ENCODE data around the gene ARMC3. TPM values are rescaled to one million over a fixed set of nuclear protein-coding genes. Genes with fewer than 3 reads are reported as not detected.

The ARMC3 gene
- total and polyA plus RNA-seq, 9 of the 15 experiments (the other 6 are each of a cell fraction or from before 2014, with no cell fraction given) = 0.33 to 1.1 (median 0.62) TPM

- TF ChIP-seq, protein P1, sequence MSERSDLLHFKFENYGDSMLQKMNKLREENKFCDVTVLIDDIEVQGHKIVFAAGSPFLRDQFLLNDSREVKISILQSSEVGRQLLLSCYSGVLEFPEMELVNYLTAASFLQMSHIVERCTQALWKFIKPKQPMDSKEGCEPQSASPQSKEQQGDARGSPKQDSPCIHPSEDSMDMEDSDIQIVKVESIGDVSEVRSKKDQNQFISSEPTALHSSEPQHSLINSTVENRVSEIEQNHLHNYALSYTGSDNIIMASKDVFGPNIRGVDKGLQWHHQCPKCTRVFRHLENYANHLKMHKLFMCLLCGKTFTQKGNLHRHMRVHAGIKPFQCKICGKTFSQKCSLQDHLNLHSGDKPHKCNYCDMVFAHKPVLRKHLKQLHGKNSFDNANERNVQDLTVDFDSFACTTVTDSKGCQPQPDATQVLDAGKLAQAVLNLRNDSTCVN (CRISPR knock-in tag; IDR thresholded peaks at IDR 0.05) = no peak
- TF ChIP-seq POU5F1 (IDR thresholded peaks at IDR 0.05; ENCODE audit: borderline replicate concordance, low read depth, low read length, partially characterized antibody) (no peak), ZNF140 (CRISPR knock-in tag; IDR thresholded peaks at IDR 0.05) (no peak), CXXC5 (CRISPR knock-in tag; IDR thresholded peaks at IDR 0.05) (no peak), SRSF7 (optimal IDR thresholded peaks at IDR 0.05; ENCODE audit: low read depth, low read length) (no peak), CREB3L1 (IDR thresholded peaks at IDR 0.05; ENCODE audit: borderline replicate concordance, low read depth) (no peak), TARDBP (IDR thresholded peaks at IDR 0.05) (no peak), ERF (CRISPR knock-in tag; IDR thresholded peaks at IDR 0.05) (no peak), KLF16 (IDR thresholded peaks at IDR 0.05) (no peak), POLR2B (IDR thresholded peaks at IDR 0.05; ENCODE audit: low read depth, partially characterized antibody) (no peak), ELK1 (CRISPR knock-in tag; IDR thresholded peaks at IDR 0.05) (no peak)
Observed at GRCh38 chr10:22992075-22992474, 64.2 kb downstream of the ARMC3 start (continued).

Measured in K562 (cell line).